Measurements from ENCODE around the gene SHOC1.

- TF ChIP-seq CTCF (IDR thresholded peaks at IDR 0.05; ENCODE audit: low read depth, low read length, poor library complexity, severe bottlenecking) (no peak), EZH2phosphoT487 (IDR thresholded peaks at IDR 0.05; ENCODE audit: borderline replicate concordance, low read length) (no peak)
Observed at GRCh38 chr9:111807197-111807596, 12.5 kb upstream of the SHOC1 start.

All from DOHH2 (cell line).